ENCODE results near the gene NDUFS6.
"Not testable (repeated sequence)": the region's sequence is repeated elsewhere in the genome, so short reads cannot be mapped to it uniquely, and the experiment has no call there.

Gene NDUFS6

GRCh38 chr5:1815881-1816292 is 14.7 kb downstream of the NDUFS6 start:
- no peak for DNase-seq (ENCODE audit: low spot score)

DNA sequence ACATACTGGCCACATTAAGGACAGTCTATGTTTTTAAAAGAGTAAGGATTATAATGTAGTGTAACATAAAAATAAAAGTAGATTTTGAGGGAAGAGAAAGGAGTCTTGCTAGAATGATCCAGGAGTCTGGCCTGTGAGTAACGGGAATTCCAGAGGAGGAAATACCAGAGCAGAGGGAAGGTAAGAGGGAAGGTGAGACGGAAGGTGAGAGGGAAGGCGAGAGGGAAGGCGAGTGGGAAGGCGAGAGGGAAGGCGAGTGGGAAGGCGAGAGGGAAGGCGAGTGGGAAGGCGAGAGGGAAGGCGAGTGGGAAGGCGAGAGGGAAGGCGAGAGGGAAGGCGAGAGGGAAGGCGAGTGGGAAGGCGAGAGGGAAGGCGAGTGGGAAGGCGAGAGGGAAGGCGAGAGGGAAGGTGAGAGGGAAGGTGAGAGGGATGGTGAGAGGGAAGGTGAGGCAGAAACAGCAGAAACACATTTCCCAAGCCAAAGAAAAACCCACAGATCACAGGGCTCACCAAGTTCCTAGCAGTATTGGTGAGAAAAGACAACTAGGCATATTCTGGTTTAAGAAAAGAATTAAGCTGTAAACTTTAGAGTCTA is 15.4 kb downstream of the NDUFS6 start:
- DNase-seq (ENCODE audit: low spot score), result not testable (repeated sequence)

- no peak for DNase-seq (ENCODE audit: low spot score)
These were observed 16.2 kb downstream of the NDUFS6 start for GRCh38 chr5:1817261-1818043.

- no peak for DNase-seq (ENCODE audit: low spot score)
These were observed 17.6 kb downstream of the NDUFS6 start for GRCh38 chr5:1818784-1819183.

GRCh38 chr5:1819458-1819857 is 18.3 kb downstream of the NDUFS6 start:
- no peak for DNase-seq (ENCODE audit: low spot score)

- DNase-seq (ENCODE audit: low spot score), result no peak
These were observed 19.2 kb downstream of the NDUFS6 start for GRCh38 chr5:1820381-1820780.

DNA sequence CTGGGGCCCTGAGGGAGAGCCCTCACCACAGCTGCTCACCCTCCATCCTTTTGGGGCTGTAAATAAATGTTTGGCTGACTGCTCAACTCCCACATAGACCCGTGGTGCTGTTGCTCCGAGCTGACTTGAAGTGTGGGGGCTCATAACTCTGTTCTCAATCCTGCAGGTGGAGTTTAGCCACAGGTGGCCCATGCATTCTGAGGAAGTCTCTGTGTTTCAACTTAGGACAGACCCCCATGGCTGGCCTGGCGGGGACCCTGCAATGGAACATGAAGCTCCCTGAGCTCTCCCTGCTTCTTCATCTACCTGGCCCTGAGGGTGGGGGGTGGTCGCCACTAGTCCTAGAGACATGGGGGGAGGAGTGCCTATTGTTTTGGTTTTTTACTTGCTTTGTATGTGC is 19.7 kb downstream of the NDUFS6 start:
- no peak for DNase-seq (ENCODE audit: low spot score)

- DNase-seq (ENCODE audit: low spot score), result no peak
These were observed 20.7 kb downstream of the NDUFS6 start for GRCh38 chr5:1821862-1822261.

GRCh38 chr5:1823381-1824034 is 22.3 kb downstream of the NDUFS6 start:
- no peak for DNase-seq (ENCODE audit: low spot score)

DNA sequence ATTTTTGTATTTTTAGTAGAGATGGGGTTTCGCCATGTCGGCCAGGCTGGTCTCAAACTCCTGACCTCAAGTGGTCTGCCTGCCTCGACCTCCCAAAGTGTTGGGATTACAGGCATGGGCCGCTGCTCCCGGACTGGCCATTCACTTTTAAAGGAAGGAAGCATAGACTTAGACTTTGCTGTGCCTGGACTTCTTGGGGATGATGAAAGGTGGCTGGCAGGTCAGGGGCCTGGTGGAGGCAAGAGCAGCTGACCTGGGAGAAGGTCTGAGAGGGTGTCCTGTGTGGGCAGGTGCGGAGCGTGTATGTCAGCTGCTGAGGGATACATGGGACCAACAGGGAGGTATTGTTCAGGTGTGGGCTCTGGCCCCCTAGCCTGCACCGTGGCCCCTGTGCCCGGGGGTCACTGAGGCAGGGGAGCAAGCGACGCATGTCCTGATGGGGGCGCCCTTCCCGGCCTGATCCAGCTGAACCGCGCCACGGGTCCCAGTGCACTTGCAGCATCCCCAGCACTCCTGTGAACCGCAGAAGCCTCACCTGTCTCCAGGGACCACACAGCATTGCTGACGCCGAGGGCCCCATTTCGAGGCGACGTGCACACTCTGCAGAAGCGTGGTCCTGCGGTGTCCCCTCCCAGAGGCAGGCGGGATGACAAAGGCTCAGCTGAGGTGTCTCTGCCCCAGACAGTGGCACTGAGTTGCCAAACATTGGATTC is 23.1 kb downstream of the NDUFS6 start:
- no peak for DNase-seq (ENCODE audit: low spot score)

DNA sequence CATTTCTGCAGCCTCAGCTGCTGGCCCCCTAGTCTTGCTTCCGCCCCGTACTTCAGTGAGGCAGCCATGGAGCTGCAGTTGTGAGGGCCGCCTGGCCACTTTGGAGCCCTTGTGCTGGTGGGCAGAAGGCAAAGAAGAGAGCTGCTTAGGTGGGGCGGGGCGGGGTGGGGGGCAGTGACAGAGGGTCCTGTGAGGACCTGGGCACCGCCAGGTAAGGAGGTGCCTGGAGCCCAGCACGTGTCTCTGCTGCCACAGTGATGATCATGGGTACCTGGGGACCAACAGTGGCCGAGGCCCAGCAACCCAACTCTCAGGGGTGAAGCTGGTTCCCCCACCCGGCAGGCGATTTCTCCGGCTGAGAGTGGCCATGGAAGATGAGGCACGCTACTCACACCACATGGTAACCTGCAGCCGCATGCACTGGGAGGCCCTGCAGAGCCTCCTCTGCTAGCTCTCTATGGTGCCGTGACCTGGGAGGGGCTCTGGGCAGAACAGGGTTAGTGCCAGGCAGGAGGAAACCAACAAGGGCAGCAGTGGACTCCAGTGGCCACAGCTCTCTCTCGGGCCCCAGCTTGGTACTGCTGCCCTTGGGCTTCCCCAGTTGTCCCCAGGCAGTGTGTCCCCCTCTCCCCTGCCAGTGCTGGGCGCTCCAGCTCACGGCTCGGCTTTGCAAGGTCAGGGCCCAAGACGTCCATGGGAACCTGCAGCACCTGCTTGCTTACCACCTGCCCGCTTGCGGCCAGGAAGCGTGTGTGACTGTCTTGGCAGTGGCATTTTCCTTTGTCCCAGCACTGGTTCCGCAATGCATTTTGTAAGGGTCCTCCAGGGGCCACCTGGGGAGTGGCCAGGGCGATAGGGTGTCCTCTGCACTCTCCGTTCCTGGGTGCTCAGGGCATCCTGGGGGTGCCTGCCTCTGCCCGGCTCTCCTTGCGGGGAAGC is 24.0 kb downstream of the NDUFS6 start:
- no peak for DNase-seq (ENCODE audit: low spot score)

DNA sequence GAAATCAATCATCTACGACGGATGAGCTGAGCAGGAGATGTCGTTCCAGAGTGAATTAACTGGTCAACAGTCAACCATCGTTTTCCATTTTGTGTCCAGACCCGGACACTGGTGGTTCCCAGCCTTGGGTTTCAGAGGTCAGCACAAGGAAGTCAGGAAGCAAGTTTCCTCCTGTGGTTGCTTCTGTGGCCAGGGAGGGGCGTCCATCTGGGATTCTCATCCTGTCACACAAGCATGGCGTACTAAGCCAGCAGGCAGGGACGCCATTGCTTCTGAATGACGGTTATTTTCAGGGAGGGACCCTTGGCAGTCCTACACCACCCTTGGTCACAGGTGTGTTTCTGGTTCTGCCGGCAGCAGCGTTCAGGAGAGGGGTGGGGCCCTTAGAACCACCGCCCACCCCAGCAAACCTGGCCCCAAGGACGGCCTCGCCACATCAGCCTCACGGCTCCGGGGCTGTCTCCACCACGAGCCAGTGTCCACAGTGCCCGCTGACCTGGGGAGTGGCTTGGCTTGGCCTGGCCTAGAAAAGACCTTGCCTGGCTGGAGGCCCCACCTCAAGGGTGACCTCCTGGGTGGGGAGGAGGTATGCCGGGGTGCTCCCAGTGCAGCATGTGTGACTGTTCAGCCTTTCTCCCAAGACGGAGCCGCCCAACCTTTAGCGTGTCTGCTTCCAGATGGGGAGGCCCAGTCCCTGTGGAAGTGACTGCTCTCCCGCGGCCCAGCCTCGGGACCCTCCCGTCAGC is 25.2 kb downstream of the NDUFS6 start:
- no peak for DNase-seq (ENCODE audit: low spot score)

DNA sequence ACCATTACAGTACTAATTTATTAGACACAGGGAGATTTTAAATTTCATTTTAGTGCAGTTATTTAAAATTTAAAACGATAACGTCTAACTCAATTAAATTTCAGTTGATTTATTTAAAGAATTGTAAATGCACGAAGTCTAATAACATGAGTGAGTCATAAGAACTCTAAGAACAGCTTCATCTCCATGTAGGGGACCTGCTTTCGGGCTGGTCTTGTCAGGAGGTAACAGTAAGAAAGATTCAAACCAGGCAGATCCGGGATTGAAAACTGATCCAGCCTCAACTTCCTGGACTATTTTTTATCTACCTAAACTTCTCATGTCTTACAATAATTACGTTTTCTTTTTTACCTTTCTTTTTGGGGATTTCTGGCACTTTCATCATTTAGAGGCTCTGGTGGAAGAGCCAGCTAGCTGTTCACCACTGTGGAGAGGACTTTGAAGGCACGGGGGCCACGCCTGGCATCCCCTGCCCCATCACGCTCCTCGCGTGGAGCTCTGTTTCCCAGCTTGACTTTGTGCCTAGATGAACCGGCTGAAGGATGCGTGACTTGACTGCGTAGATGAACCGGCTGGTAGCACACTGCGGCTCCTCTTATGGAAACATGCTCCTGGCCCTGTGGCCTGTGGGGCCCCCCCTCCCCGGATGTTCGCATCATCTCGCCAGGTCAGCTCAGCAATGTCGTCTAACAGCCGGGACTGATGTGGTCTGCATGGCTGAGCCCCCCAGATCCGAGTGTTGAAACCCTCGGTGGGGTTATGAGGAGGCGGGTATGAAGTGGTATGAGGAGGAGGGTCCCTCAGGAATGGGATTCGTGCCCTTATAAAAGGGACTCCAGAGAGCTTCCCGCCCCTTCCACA is 26.0 kb downstream of the NDUFS6 start:
- DNase-seq (ENCODE audit: low spot score), result no peak

- no peak for DNase-seq (ENCODE audit: low spot score)
These were observed 26.7 kb downstream of the NDUFS6 start for GRCh38 chr5:1827886-1828397.

DNA sequence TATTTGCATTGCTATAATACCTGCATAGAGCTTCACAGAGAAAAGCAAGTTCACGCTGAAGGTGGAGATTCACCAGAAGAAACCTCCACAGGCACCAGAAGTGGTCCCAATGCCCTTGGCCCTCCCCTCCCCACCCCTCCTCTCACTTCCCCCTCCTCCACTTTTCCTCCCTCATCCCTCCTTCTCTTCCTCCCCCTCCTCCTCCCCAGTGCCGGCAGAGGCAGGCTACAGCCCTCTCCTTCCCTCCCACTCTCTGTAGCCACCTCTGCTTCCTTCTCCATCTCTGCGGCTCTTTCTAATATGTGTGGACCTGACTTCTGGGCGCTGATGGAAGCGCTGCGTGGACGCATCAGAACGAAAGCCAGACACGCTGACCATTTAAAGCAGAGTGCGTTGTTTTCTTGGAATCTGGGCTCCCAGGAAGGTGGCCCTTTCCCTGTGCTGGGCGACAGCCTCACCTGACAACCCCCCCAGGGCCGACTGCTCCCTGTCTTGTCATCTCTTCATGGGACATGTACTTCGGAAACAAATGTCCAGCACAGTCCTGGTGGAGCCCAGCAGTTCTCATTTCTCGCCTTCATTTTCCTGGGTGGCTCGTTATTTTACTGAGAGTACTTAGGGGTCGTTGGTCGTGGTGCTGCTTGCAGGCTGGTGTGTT is 29.5 kb downstream of the NDUFS6 start:
- DNase-seq (ENCODE audit: low spot score), result no peak

GRCh38 chr5:1831257-1831656 is 30.1 kb downstream of the NDUFS6 start:
- DNase-seq (ENCODE audit: low spot score), result no peak

DNA sequence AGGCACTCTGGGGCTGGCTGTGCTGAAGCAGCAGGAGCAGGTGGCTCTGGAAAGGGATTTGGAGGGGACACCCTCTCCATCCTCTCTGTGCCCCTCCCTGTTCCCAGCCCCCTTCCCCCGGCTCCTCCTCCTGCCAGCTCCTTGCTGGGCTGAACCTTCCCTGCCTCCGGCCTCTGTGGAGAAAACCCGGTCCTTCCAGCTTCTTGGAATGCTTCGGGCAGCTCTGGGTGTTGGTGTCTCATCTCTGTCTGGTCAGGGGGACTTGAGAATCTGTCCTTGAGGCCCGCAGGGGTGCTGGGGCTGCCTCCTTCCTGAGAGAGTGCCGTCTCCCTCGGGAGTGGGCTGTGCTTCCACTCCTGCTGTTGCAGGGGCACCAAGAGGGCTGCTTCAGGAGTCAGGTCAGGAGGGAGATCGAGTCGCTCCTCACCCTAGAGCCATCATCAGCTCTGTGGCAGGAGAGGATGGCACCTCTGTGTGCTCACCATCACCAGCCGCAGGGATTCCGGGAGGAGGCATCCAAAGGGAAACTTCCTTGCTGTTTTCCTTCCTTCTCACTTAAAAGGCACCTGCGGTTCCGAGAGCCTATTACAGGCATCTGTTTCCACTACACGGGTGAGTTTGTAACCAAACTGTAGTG is 30.6 kb downstream of the NDUFS6 start:
- DNase-seq (ENCODE audit: low spot score), result no peak

DNA sequence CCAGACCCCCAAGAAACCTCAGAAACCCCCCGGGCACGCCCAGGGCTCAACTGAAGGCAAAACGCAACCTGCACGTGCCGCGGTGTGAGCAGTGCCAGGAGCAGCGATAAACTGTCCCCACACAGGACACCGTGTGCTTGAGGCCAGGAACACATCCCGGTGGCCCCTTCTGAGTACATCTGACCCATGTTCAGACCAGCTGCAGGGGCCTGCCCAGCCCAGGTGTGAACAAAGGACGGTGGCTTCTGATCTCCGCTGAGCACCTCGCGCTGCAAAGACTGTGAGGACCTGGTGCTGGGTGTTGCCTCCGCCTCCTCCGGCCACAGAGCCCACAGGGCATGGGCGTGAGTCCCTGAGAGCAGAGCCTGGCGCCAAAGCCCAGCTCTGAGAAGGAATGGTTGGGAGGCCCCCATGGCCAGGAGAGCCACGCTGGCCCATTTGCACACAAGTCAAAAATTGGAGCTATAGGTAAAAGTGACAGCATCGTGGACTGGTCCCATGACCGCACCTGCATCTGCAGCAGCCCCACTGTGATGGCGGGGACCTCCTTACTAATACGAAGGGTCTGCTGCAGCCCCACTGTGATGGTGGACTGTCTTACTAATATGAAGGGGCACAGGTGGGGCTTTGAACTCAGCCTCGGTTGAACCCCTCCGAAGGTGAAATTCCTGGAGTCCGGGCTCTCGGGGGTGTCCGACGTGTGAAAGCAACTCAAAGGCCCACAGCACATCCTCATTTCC is 31.5 kb downstream of the NDUFS6 start:
- DNase-seq (ENCODE audit: low spot score), result no peak
